ENCODE results near the gene HTD2.
"Not testable (repeated sequence)": the region's sequence is repeated elsewhere in the genome, so short reads cannot be mapped to it uniquely, and the experiment has no call there.

HTD2 gene

GRCh38 chr3:58271901-58272501 lies 34.3 kb upstream of the HTD2 start:
- Histone ChIP-seq H3K9me3 (ENCODE audit: severe bottlenecking) (no peaks in the 10 kb centered on the region), H3K4me3 (ENCODE audit: severe bottlenecking) (no peak overlapping the region), H3K36me3 (ENCODE audit: low read depth) (peaks cover 3% of the 10 kb centered on the region; the same call in 1 of the 2 replicates), H3K27ac (ENCODE audit: poor library complexity, severe bottlenecking) (peak overlapping the region; percentile 76), H3K4me1 (ENCODE audit: insufficient read depth, poor library complexity, severe bottlenecking) (peaks cover 13% of the 10 kb centered on the region), H3K27me3 (ENCODE audit: insufficient read depth, poor library complexity, severe bottlenecking) (no peaks in the 10 kb centered on the region)
- DNase-seq (ENCODE audit: low spot score) (no peak), ATAC-seq (ENCODE audit: low read depth) (peak; percentile 97)
- TF ChIP-seq CTCF (IDR thresholded peaks at IDR 0.05; ENCODE audit: poor library complexity, severe bottlenecking), result no peak

- peaks cover 3% of the 10 kb centered on the region; the same call in 1 of the 2 replicates for H3K36me3 ChIP-seq (ENCODE audit: low read depth)
- no peak for DNase-seq (ENCODE audit: low spot score)
- TF ChIP-seq CTCF (IDR thresholded peaks at IDR 0.05; ENCODE audit: poor library complexity, severe bottlenecking), result no peak
- ATAC-seq (ENCODE audit: low read depth), result no peak
- no peak overlapping the region for H3K4me3 ChIP-seq (ENCODE audit: severe bottlenecking)
- no peaks in the 10 kb centered on the region for H3K27me3 ChIP-seq (ENCODE audit: insufficient read depth, poor library complexity, severe bottlenecking)
- H3K9me3 ChIP-seq (ENCODE audit: severe bottlenecking), result no peaks in the 10 kb centered on the region
- peak overlapping the region; percentile 76 for H3K27ac ChIP-seq (ENCODE audit: poor library complexity, severe bottlenecking)
- peaks cover 13% of the 10 kb centered on the region for H3K4me1 ChIP-seq (ENCODE audit: insufficient read depth, poor library complexity, severe bottlenecking)
These were observed 33.4 kb upstream of the HTD2 start for GRCh38 chr3:58272891-58273290.

- H3K27ac ChIP-seq (ENCODE audit: poor library complexity, severe bottlenecking), result not testable (repeated sequence)
These were observed 33.0 kb upstream of the HTD2 start for GRCh38 chr3:58273362-58273761.

GRCh38 chr3:58274027-58274614 lies 32.2 kb upstream of the HTD2 start:
- no peaks in the 10 kb centered on the region for H3K27me3 ChIP-seq (ENCODE audit: insufficient read depth, poor library complexity, severe bottlenecking)
- ATAC-seq (ENCODE audit: low read depth) (no peak), DNase-seq (ENCODE audit: low spot score) (no peak)
- H3K9me3 ChIP-seq (ENCODE audit: severe bottlenecking), result no peaks in the 10 kb centered on the region
- H3K36me3 ChIP-seq (ENCODE audit: low read depth), result peaks cover 3% of the 10 kb centered on the region; the same call in 1 of the 2 replicates
- peaks cover 13% of the 10 kb centered on the region for H3K4me1 ChIP-seq (ENCODE audit: insufficient read depth, poor library complexity, severe bottlenecking)
- TF ChIP-seq CTCF (IDR thresholded peaks at IDR 0.05; ENCODE audit: poor library complexity, severe bottlenecking), result no peak
- H3K27ac ChIP-seq (ENCODE audit: poor library complexity, severe bottlenecking), result no peak overlapping the region
- H3K4me3 ChIP-seq (ENCODE audit: severe bottlenecking), result no peak overlapping the region

More at GRCh38 chr3:58273362-58273761, 33.0 kb upstream of the HTD2 start:
- H3K36me3 ChIP-seq (ENCODE audit: low read depth); H3K9me3 ChIP-seq (ENCODE audit: severe bottlenecking); H3K27me3 ChIP-seq (ENCODE audit: insufficient read depth, poor library complexity, severe bottlenecking); DNase-seq (ENCODE audit: low spot score); H3K4me3 ChIP-seq (ENCODE audit: severe bottlenecking); ATAC-seq (ENCODE audit: low read depth): not testable (repeated sequence)
- H3K4me1 ChIP-seq (ENCODE audit: insufficient read depth, poor library complexity, severe bottlenecking), result peaks cover 13% of the 10 kb centered on the region

- DNase-seq (ENCODE audit: low spot score) (no peak), ATAC-seq (ENCODE audit: low read depth) (no peak)
- H3K4me3 ChIP-seq (ENCODE audit: severe bottlenecking), result no peak overlapping the region
- no peaks in the 10 kb centered on the region for H3K9me3 ChIP-seq (ENCODE audit: severe bottlenecking)
- no peaks in the 10 kb centered on the region for H3K4me1 ChIP-seq (ENCODE audit: insufficient read depth, poor library complexity, severe bottlenecking)
- H3K36me3 ChIP-seq (ENCODE audit: low read depth), result no peaks in the 10 kb centered on the region
- TF ChIP-seq CTCF (IDR thresholded peaks at IDR 0.05; ENCODE audit: poor library complexity, severe bottlenecking), result no peak
- H3K27me3 ChIP-seq (ENCODE audit: insufficient read depth, poor library complexity, severe bottlenecking), result no peaks in the 10 kb centered on the region
- no peak overlapping the region for H3K27ac ChIP-seq (ENCODE audit: poor library complexity, severe bottlenecking)
These were observed 25.3 kb upstream of the HTD2 start for GRCh38 chr3:58281069-58281468.
